T-helper 2 cell treated with Interferon-gamma antibody and Interleukin-4, amounts not matched to agents 100 ng/mL and 5 ng/mL, for 36 hours (primary cell): Measurements from ENCODE around the gene LRRC75B. TPM values are rescaled to one million over a fixed set of nuclear protein-coding genes. Genes with fewer than 3 reads are reported as not detected.

ENCODE experiments used
- intact Hi-C: fragments of 100-400 bp; cut with micrococcal nuclease; formaldehyde crosslinking; loops from one replicate; pipeline ENCODE4 v1.15.1; 2023
- total RNA-seq: library from RNA; stranded (reverse); gene quantifications from 2 replicates; pipeline ENCODE4 v1.2.3, GENCODE V29; 2022

Gene LRRC75B
- total RNA-seq, 1 donor from 2014 or later = 1.7 TPM

DNA sequence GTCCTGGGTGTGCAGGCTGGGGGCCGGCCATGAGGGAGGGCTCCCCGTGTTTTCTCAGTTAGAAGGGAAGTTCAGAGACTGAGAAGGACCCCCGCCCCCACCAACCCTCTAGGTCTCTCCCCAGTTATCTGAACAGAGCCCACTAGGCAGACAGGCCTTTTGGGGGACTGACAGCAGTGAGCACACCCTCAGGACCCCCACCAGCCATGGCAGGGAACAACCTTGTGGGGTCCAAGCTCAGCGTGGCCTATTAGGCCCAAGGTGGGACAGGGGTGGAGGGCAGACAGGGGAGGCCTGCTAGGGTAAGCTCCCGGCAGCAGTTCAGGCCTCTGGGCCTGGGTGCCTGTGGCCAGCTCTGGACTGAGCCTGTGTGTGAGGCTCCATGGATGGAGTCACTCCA, 5.6 kb downstream of the LRRC75B start:
- intact Hi-C loops = no loop called here

DNA sequence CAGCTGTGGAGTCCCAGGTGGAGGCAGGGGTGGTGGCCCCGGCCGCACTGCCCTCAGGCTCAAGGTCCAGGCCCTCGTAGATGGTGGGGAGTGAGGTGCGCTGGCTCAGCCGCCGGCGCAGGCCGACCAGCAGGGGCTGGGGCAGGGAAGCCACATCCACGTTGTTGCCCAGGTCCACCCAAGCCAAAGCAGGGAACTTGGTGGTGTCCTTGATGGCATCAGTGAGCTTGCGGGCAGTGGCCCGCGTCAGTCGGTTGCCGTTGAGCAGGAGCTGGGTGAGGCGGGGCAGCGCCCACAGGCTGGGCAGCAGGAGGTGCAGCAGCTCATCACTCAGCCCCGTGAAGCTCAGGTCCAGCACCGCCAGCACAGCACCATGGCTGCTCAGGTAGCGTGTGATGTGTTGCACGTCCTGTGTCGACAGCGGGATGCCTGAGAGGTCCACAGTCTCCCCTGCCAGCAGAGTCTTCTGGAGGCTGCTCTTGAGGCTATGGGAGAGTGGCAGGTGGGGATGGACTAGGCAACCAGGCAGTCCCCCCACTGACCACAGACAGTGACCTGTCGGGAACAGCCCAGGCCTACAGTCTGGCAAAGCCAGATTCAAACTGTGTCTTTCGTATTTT, 6.8 kb downstream of the LRRC75B start:
- intact Hi-C loops = no loop called here

DNA sequence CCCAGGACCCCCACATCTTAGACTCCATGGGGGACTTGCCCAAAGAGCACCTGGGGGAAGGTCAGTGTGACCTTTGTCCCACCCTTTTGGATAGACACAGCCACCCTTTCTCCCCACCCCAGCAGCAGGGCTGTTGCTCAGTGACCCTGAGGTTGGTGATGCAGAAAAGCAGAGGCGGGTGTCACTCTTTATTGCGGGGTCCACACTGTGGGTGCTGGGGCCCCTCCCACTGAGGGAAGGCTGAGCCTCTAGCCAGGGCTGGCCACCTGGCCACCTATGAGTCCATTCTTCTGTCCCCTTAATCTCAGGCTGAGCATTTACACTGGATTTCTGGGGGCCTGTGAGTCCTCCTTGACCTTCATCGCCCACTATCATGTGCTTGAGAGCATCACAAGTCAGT, 7.4 kb downstream of the LRRC75B start:
- intact Hi-C loops = no loop called here

DNA sequence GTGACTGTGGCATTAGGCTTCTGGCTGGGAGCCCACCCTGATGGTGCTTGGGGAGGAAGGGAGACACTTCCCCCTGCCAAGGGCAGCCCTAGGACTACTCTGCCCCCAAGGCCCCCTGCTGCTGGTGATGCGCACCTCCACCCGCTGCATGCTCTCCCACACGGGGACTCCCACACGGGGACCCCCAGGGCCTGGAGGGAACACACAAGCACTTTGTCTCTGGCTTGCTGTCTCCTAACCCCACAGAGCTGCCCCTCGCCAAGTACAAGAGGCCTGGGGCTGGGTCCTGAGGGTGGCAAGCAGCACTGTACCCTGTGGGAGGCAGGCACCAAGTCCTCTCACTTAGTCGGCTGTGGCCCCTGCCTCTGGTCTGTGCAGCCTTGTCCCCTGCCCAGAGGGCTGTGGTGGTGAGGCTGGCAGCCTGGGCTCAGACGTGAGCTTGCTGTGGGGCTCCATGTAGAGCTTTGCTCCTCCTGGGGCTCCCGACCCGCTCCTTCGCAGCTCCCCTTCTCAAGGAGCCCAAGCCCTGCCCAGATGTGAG, 7.9 kb downstream of the LRRC75B start:
- intact Hi-C loops = no loop called here

DNA sequence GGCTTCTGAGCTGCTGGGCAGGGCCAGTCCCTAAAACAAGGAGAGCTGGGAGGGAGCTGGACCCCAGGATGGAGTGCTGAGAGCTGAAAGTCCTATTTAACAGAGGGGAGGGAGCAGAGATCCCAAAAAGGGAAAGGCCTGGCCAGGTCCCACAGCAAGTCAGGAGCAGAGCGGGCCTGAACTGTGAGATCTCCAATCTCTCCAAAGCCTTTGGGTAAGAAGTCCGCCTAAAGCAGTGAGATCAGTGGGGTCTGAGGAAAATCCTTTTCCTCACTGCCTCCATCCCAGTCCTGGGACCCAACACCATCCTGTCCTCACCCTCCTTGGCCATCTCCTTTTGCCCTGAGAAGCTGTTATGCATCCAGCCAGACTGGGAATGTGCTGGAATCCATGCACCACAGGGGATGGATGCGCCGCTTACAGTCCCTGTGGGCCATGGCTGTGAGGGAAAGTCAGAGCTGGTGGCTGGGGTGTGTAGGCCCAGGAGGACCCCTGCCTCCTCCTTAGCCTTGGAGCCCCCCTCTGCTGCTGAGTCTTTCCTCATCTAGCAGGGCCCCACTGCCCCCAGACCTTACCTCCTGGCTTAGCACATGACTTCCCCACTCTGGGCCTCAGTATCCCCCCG, 8.6 kb downstream of the LRRC75B start:
- intact Hi-C loops = no loop called here

DNA sequence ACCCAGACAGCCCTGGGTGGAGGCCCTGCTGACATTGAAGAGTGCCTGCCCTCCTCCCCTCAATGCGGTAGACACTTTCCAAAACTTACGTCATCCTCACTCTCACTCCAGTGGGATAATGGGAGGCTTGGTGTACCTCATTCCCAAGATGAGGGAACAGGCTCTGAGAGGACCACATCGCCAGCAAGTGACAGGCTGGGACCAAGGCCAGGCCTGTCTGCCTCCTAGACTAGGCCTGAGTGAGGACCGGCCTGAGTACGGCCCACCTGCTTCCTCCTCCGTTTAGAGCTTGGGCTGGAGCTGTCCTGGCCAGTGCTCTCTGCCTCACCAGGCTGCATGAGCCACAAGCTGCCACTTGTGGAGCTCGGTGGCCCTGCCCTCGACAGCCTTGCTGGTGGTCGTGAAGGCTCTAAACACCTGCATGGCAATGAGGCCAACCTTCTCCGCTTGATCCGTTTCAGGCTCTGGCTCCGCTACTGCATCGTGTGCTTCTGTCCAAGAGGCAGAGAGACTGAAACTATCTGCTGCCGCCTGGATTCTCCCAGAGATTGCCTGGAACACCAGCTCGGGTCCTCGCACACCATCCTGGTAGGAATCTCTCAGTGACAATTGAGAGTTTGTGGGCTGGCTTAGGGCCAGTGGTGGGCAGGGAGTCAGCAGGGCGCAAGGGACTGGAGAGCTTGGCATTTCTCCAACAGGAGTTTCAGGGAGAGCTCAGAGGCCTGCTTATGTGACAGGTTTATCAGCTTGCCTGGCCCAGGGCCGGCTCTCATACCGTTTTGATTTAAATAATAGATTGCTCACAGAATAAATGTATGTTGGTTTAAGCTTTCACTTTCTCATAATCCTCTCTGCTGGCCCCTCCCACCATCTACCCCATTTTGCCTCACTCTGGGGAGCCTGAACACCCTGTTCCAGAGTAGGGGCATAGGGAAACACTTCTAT, 9.4 kb downstream of the LRRC75B start:
- intact Hi-C loops = no loop called here

DNA sequence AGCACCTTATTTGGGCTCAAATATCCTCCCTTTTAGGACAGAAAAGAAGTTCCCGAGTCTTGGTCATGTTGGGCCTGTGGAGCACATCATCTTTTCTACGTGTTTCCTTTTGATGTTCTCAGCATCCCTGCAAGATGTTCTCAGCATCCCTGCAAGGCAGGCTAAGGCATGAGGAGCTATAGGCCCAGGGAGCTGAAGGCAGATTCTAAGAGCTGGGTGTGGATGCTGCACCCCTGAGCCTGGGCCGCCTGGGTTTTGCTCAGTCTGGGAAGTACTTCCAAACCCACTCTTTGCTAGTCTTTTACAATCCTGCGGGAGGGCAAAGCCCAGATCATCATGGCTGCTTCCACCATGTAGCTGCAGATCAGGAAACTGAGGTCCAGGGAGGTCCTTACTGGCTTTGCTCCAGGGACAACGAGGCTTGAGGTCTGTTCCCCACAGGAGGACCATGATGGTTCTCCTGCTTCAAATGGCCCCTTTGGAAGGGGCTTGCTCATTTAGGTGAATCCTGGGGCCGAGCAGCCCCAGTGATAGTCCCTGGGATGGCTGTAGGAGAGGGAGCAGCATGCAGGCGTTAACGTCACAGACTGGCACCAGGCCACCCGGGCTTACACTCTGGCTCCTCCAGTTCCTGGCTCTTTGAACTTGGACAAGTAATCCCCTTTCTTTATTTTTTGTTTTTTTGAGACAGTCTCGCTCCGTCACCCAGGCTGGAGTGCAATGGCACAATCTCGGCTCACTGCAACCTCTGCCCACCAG, 10.6 kb downstream of the LRRC75B start:
- intact Hi-C loops = no loop called here

DNA sequence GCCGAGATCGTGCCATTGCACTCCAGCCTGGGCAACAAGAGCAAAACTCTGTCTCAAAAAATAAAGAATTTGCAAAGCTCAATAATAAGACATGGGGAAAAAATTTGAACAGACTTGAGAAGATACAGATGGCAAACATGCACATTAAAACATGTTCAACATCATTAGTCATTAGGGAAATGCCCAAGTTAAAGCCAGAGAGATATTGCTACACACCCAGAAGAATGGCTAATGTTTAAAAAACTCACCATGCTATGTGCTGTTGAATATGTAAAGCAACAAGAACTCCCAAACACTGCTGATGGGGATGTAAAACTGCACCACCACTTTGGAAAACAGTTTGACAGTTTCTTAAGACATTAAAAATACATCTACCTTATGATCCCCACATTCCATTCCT, 12.6 kb downstream of the LRRC75B start:
- intact Hi-C loops = no loop called here

DNA sequence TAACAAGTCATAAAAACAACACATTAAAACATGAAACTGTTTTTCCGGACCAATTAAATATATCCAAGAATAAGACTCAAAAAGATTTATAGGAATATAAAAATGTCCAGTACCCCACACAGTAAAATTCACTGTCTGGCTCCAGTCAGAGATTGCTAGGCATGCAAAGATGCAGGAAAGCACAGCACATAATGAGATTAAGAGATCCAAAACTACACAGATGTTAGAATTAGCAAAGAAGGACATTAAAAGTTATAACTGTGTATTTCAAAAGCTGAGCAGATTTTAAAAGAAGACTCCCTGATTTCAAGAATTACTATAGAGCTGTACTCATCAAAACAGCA, 13.6 kb downstream of the LRRC75B start:
- intact Hi-C loops = no loop called here

DNA sequence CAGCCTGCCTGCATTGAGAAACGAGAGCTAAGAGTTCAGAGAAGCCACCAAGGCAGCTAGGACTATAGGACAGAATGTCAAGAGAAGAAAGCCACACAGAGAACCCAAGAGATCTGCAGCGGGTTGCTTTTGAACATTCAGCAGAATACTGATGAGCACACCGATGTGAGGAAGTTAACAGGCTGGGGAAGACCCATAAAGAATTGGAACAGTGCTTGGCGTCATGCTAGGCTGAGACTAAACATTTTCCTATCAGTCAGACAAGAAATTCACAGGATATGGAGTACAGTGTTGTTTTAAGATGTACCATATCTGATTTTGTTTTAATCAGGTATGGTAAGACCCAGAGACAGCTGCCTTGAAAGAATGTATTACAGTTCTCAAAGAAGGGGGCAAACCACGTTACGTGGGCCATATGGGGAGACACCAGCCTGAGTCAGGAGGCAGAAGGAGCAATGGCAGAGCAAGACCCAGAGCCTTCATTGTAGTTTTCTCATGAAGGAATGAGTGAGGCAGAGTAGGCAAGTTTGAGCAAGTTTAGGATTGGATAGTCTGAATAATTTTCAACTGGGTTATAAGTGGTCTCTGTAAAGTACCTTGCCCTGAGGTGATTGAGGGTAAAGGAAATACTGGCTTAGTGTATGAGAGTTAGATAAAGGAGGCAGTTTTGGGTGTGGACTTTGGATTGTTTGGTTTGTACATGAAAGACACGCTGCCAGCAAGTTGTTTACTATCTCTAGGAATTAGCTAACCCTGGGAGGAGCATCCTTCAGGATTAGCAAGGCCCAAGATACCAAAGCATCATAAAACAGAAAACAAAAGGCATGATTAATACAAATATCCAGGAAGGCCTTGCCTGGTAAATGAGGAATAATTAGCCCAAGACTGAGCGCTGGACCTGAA, 14.3 kb downstream of the LRRC75B start:
- intact Hi-C loops = no loop called here

DNA sequence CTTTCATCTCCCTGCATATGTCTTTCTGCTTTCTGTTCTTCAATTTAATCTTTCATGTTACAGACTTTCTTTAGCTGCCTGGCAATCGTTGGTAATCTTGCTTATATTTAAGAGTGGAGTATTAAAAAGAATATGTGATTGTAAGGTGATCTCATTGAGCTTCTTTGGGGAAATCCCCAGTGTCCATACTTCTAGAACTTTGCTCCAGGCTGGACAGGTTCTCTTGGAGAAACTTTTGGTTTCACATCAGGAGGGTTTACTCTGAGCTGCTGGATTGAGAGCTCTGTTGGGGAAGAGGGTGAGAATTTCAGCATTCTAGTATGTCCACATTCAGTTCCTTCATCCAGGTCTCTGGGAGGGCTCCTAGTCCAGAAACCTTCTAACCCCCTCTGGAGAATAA, 16.1 kb downstream of the LRRC75B start:
- intact Hi-C loops = no loop called here

DNA sequence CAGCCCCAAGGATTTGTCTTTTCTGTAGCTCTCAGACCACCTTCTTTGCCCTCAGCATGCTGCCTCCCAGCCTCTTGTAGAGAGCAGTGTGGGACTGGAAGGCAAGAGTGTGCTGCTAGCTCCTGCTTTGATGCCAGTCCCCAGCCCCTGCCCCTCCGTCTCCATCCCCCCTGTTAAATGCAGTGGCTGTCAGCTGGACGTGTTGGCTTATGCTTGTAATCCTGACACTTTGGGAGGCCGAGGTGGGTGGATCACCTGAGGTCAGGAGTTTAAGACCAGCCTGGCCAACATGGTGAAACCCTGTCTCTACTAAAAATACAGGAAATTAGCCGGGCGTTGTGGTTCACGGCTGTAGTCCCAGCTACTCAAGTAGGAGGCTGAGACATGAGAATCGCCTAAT, 21.6 kb downstream of the LRRC75B start:
- intact Hi-C loops = no loop called here

DNA sequence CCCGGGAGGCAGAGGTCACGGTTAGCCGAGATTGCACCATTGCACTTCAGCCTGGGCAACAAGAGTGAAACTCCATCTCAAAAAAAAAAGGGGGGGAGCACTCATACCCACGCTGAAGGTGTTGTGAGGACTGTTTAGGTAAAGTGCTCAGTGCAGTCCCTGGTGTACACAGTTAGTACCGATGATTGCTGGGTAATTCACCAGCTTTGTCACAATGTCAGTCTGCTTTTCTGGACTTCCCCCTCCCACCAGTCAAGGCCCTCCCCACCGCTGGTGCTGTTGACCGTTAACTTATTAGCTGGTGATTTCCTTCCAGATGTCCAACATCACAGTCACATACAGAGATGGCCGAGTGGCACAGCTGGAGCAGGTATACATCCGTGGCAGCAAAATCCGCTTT, 25.2 kb downstream of the LRRC75B start:
- intact Hi-C loops = no loop called here

DNA sequence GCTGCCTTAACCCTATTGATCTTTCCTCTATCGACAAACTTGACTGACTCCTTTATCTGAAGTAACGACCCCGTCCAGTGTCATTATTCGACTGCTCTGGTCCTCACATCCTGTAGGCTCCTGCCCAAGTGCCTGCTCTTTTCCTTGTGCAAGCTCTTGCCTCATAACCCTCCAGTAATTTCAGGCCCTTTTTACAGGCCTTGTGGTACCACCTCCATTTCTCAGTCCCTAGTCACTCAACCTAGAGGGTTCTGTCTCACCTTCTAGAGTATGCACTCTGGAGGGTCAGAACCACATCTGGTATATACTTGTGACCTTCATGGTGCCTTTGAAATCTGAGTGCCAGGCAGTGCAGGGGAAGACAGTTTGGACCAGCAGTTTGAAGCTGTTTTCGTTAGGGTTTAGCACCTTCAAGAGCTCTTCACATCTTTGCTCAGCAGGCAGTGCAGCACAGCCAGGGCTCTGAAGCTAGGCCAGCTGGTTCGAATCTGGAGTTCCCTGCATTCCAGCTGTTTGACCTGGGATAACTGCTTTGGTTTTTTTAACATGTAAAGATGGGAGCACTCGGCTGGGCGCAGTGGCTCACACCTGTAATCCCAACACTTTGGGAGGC, 25.9 kb downstream of the LRRC75B start:
- intact Hi-C loops = no loop called here

DNA sequence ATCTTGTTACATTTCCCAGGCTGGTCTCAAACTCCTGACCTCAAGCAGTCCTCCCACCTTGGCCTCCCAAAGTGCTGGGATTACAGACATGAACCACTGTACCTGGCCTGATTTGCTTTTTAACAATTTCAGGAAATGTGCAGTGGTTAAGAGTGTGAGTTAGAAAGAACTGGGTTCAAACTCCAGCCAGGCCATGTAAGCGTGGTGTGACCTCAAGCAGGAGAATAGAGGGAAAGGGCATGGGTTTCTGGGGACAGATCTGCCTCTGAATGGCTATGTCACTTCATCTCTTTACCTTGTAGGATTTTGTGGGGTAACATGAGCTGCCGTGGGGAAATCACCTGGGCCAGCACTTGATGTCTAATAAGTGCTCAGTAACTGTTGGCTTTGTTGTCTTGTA, 27.8 kb downstream of the LRRC75B start:
- intact Hi-C loops = no loop called here

DNA sequence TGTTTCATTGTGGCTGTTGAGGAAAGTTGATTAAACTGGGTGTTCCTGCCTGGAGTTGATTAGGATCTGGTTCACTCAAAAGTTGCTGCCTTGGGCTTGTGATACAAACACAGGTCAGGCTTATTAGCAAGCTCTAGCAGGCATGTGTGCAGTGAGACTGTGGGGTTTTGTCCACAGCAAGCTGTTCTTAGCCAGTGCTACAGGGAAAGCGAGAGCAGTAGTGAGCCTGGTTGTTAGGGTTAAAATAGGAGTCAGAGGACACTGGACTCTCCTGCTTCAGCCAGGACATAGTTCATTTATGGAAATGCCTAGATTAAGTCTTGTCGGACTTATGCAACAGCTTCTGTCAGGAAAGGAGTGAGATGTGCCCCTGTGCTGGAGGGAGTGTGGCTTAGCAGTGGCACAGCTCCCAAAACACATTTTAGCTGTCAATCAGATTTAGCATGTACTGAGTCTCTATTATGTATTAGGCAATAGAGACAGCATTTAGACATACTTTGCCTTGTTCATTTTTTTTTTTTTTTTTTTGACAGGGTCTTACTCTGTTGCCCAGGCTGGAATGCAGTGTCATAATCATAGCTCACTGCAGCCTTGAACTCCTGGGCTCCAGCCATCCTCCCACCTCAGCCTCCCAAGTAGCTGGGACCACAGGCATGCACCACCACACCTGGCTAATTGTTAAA, 28.4 kb downstream of the LRRC75B start:
- intact Hi-C loops = no loop called here

DNA sequence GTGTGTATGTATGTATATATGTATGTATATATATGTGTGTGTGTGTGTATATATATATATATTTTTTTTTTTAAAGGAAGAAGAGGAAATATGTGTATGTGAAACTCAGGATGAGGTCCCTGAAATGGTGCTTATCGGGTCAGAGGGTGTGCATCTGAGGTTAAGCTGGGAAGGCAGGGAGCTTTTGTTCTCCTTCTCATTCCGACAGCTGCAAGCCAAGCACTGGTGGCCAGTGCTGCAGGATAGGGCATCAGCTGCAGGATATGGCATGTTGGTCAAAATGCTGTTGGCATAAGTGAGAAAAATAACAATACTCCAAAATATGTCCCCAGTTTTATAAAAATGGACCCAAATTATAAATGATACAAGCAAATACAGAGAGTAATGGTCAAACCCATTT, 29.6 kb downstream of the LRRC75B start:
- intact Hi-C loops = no loop called here

DNA sequence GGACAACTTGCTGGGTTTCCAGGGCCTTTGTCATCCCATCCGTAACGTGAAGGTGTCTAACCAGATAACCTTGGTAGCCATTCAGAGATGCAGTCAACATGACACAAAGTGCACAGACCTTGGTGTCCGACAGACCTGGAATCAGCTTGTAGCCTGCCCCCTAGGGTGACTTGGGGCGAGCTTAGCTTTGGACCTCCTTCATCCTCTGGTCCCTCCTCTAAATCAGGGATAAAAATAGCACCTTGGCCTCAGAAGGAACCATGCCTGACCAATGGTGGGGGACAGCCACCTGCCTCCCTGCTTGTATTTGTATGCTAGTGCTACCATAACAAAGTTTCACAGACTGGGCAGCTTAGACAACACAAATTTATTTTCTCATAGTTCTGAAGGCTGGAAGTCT, 33.4 kb downstream of the LRRC75B start:
- intact Hi-C loops = no loop called here
